Caki2 (cell line): Measurements from ENCODE around the gene PPP2R2C. TPM values are rescaled to one million over a fixed set of nuclear protein-coding genes. Genes with fewer than 3 reads are reported as not detected.

Experiments
- DNase-seq: peaks from one replicate; pipeline ENCODE4 v3.0.0-alpha.2; 2015; ENCODE audit warnings: low read depth
- in situ Hi-C: cut with HindIII; loops from 2 replicates; pipeline ENCODE4 v1.10.0; 2016; ENCODE audit warnings: low sequenced_read_pairs, low pct_unique_long_range_greater_than_20kb, mixed read lengths
- total RNA-seq: library from RNA; depleted of rRNA; stranded (reverse); fragments of >200 nt; shearing (Covaris generic); gene quantifications from 2 replicates; pipeline ENCODE4 v1.2.3, GENCODE V29; 2014; ENCODE audit warnings: low replicate concordance

PPP2R2C gene
- total RNA-seq, 1 experiment from 2014 or later: 51.9 TPM

GRCh38 chr4:6322761-6323566 lies 149.4 kb downstream of the PPP2R2C start:
- in situ Hi-C loops: no loop called here
- DNase-seq: no peak

- DNase-seq: no peak
- in situ Hi-C loops: no loop called here
Observed at GRCh38 chr4:6322067-6322760, 150.2 kb downstream of the PPP2R2C start.

- DNase-seq: no peak
- in situ Hi-C loops: no loop called here
Observed at GRCh38 chr4:6321361-6321760, 151.1 kb downstream of the PPP2R2C start.

GRCh38 chr4:6320663-6321062 lies 151.8 kb downstream of the PPP2R2C start:
- DNase-seq: no peak
- in situ Hi-C loops: no loop called here

DNA sequence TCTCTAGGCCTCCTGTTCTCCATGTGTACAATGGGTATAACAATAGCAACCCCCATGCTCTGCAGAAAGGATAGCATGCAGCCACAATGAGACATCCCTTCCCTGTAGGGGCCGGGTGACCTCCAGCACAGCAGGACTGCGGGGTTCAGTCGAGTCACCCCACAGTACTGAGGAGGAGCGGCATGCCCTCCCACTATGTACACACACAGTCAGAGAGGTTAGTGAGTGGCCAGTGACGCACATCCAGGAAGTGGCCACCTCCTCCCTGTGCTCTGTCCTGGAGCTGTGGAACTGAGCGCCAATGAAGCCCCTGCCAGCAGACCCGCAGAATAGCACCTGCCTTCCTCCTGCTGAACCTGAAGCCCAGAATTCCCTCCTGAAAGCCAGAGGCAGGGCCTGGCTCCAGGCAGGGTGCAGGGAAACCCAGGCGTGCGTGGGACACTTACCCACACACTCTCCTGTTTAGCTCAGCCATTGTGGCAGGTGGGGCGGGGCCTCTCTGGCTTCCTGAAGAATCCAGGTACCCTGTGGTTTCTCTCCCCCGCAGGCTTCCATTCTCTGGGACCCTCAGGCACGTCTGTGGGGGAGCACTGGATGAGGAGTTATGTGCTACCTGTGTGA lies 152.8 kb downstream of the PPP2R2C start:
- in situ Hi-C loops: no loop called here
- DNase-seq: no peak

GRCh38 chr4:6318206-6318605 lies 154.2 kb downstream of the PPP2R2C start:
- in situ Hi-C loops: no loop called here
- no peak for DNase-seq

DNA sequence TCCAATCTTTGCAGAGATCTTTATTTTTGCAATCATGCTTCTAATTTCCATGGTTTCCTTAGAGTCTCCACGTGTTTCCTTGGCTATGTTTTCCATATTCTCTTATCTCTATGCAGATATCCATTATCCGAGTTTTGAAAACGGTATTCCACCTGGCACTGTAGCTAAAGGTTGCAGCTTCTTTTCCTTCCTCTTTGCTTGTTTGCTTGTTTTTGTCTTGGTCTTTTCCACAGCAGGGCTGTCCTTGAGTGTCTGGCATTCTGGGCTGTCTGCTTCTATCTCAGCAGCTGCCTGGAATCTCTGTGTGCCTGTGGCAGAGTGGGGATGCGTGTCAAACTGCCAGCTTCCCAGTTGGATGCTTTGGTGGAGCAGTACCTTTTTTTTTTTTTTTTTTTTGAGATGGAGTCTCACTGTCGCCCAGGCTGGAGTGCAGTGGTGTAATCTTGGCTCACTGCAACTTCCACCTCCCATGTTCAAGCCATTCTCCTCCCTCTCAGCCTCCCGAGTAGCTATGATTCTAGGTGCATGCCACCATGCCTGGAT lies 155.9 kb downstream of the PPP2R2C start:
- in situ Hi-C loops: no loop called here

DNA sequence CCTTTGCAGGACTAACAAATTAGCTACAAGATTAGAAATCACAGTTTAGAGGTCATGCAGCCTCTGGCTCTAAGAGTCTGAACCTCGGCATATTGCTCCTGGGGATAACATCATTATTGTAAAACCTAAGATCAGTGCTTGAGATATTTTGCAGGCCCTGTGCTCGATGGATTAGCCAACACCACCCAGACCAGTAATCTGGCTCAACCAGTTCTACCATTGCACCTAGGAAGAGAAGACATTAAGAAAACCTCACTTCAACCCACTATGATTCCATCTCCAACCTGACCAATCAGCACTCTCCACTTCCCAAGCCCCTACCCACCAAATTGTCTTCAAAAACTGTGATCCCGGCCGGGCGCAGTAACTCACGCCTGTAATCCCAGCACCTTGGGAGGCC lies 159.2 kb downstream of the PPP2R2C start:
- in situ Hi-C loops: no loop called here
- no peak for DNase-seq

More for the DNA sequence above, 155.9 kb downstream of the PPP2R2C start:
- no peak for DNase-seq

DNA sequence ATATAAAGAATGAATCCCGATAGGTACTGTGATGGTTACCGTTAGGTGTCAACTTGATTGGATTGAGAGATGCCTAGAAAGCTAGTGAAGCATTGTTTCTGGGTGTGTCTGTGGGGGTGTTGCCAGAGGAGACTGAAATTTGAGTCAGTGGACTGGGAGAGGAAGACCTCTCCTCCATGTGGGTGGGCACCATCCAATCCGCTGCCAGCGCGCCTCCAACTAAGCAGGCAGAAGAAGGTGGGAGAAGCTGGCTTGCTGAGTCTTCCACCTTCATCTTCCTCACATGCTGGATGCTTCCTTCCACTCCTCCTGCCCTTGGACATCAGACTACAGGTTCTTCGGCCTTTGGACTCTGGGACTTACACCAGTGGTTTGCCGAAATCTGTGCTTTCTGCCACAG lies 162.6 kb downstream of the PPP2R2C start:
- no peak for DNase-seq
- in situ Hi-C loops: no loop called here

DNA sequence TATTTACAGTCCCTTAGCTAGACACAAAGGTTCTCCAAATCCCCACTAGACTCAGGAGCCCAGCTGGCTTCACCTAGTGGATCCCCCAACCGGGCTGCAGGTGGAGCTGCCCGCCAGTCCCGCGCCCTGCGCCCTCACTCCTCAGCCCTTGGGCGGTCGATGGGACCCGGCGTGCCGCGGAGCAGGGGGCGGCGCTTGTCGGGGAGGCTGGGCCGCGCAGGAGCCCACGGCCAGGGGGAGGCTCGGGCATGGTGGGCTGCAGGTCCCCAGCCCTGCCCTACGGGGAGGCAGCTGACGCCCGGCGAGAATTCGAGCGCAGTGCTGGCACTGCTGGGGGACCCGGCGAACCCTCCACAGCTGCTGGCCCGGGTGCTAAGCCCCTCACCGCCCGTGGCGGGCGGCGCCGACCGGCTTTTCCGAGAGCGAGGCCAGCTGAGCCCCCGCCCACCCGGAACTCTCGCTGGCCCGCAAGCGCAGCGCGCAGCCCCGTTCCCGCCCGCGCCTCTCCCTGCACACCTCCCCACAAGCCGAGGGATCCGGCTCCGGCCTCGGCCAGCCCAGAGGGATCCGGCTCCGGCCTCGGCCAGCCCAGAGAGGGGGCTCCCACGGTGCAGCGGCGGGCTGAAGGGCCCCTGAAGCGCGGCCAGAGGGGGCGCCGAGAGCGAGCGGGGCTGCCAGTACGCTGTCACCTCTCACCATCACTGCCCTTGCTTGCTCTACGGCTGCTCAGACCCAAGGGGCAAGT lies 163.3 kb downstream of the PPP2R2C start:
- no peak for DNase-seq
- in situ Hi-C loops: no loop called here

- in situ Hi-C loops: no loop called here
- DNase-seq: no peak
Observed at GRCh38 chr4:6307891-6308290, 164.5 kb downstream of the PPP2R2C start.

- in situ Hi-C loops: no loop called here
- no peak for DNase-seq
Observed at GRCh38 chr4:6307230-6307629, 165.2 kb downstream of the PPP2R2C start.

DNA sequence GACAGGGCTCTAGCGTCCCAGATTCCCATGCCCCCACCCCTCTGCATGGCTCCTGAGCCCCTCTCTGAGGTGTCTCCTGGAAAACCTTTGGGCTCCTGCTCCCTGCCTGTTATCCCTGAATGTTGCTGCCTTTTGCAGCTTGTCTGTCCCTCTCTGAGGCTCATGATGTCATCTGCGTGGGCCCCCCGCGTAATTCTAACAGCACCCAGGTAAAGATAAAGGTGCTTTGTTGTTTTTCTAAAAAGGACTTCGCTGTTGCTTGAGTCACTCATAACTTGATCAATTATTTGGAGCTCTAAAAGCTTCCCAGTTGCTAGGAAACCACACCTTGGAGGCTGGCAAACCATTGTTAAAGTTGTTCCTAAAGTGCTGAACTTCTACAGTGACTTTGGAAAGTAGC lies 166.1 kb downstream of the PPP2R2C start:
- no peak for DNase-seq
- in situ Hi-C loops: no loop called here

GRCh38 chr4:6303943-6304342 lies 168.5 kb downstream of the PPP2R2C start:
- in situ Hi-C loops: no loop called here
- DNase-seq: no peak

GRCh38 chr4:6302869-6303268 lies 169.5 kb downstream of the PPP2R2C start:
- in situ Hi-C loops: no loop called here

DNA sequence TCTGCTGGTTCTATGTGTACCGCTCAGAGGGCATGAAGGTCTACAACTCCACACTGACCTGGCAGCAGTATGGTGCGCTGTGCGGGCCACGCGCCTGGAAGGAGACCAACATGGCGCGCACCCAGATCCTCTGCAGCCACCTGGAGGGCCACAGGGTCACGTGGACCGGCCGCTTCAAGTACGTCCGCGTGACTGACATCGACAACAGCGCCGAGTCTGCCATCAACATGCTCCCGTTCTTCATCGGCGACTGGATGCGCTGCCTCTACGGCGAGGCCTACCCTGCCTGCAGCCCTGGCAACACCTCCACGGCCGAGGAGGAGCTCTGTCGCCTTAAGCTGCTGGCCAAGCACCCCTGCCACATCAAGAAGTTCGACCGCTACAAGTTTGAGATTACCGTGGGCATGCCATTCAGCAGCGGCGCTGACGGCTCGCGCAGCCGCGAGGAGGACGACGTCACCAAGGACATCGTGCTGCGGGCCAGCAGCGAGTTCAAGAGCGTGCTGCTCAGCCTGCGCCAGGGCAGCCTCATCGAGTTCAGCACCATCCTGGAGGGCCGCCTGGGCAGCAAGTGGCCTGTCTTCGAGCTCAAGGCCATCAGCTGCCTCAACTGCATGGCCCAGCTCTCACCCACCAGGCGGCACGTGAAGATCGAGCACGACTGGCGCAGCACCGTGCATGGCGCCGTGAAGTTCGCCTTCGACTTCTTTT lies 170.5 kb downstream of the PPP2R2C start:
- in situ Hi-C loops: no loop called here
- no peak for DNase-seq

More at GRCh38 chr4:6302869-6303268, 169.5 kb downstream of the PPP2R2C start:
- no peak for DNase-seq

DNA sequence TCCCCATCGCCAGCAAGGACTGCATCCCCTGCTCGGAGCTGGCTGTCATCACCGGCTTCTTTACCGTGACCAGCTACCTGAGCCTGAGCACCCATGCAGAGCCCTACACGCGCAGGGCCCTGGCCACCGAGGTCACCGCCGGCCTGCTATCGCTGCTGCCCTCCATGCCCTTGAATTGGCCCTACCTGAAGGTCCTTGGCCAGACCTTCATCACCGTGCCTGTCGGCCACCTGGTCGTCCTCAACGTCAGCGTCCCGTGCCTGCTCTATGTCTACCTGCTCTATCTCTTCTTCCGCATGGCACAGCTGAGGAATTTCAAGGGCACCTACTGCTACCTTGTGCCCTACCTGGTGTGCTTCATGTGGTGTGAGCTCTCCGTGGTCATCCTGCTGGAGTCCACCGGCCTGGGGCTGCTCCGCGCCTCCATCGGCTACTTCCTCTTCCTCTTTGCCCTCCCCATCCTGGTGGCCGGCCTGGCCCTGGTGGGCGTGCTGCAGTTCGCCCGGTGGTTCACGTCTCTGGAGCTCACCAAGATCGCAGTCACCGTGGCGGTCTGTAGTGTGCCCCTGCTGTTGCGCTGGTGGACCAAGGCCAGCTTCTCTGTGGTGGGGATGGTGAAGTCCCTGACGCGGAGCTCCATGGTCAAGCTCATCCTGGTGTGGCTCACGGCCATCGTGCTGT lies 171.2 kb downstream of the PPP2R2C start:
- no peak for DNase-seq
- in situ Hi-C loops: no loop called here
